OCI-LY7 (cell line): Measurements from ENCODE around the gene SPATA3.
"Not testable (repeated sequence)": the region's sequence is repeated elsewhere in the genome, so short reads cannot be mapped to it uniquely, and the experiment has no call there.

Experiments used
- EZH2phosphoT487 ChIP-seq: fragments of 200-600 bp; sonication (generic); IDR thresholded peaks from 2 replicates; pipeline ENCODE4 v1.6.1; 2018; ENCODE audit warnings: low read depth, borderline replicate concordance, mild to moderate bottlenecking, mixed run types, antibody characterized with exemption, low read length, moderate library complexity, mixed read lengths
- TF ChIP-seq, protein P1 (sequence below): fragments of 200-600 bp; sonication (generic); conservative IDR thresholded peaks from 2 replicates; pipeline ENCODE4 v1.5.1; 2014; ENCODE audit warnings: mild to moderate bottlenecking, antibody characterized with exemption, low read length, moderate library complexity, mixed read lengths

DNA sequence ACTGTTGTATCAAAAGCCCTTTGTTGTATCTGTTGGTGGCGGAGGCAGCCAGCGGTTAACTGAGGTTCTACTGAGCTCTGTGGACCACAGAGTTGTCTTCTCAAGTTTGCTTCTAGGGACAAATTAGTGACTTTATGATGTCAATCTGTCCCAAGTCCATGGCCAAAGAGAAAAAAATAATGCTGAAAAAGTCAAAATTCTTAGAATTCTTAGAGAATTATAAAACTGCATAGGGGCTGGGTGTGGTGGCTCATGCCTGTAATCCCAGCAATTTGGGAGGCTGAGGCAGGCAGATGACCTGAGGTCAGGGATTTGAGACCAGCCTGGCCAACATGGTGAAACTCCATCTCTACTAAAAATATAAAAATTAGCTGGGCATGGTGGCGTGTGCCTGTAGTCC lies 29.1 kb downstream of the SPATA3 start:
- TF ChIP-seq, protein P1, sequence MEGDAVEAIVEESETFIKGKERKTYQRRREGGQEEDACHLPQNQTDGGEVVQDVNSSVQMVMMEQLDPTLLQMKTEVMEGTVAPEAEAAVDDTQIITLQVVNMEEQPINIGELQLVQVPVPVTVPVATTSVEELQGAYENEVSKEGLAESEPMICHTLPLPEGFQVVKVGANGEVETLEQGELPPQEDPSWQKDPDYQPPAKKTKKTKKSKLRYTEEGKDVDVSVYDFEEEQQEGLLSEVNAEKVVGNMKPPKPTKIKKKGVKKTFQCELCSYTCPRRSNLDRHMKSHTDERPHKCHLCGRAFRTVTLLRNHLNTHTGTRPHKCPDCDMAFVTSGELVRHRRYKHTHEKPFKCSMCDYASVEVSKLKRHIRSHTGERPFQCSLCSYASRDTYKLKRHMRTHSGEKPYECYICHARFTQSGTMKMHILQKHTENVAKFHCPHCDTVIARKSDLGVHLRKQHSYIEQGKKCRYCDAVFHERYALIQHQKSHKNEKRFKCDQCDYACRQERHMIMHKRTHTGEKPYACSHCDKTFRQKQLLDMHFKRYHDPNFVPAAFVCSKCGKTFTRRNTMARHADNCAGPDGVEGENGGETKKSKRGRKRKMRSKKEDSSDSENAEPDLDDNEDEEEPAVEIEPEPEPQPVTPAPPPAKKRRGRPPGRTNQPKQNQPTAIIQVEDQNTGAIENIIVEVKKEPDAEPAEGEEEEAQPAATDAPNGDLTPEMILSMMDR: not testable (repeated sequence)
- TF ChIP-seq EZH2phosphoT487: not testable (repeated sequence)
